Measurements from ENCODE around the gene HMGB3.

GRCh38 chrX:151015684-151016083, 32.5 kb downstream of the HMGB3 start:
- TF ChIP-seq ATF3 (IDR thresholded peaks at IDR 0.05) (no peak), HNF4A (conservative IDR thresholded peaks at IDR 0.05) (no peak)
- TF ChIP-seq, protein P1, sequence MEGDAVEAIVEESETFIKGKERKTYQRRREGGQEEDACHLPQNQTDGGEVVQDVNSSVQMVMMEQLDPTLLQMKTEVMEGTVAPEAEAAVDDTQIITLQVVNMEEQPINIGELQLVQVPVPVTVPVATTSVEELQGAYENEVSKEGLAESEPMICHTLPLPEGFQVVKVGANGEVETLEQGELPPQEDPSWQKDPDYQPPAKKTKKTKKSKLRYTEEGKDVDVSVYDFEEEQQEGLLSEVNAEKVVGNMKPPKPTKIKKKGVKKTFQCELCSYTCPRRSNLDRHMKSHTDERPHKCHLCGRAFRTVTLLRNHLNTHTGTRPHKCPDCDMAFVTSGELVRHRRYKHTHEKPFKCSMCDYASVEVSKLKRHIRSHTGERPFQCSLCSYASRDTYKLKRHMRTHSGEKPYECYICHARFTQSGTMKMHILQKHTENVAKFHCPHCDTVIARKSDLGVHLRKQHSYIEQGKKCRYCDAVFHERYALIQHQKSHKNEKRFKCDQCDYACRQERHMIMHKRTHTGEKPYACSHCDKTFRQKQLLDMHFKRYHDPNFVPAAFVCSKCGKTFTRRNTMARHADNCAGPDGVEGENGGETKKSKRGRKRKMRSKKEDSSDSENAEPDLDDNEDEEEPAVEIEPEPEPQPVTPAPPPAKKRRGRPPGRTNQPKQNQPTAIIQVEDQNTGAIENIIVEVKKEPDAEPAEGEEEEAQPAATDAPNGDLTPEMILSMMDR (IDR thresholded peaks at IDR 0.05; ENCODE audit: low read depth, low read length, missing input control), result no peak

Data from liver (tissue), 3 donors.